HG02763 (cell line): ENCODE data around the gene ZNF568.

Experiments used
- ATAC-seq: cut with Tn5 transposase; IDR thresholded peaks from one replicate; pipeline ENCODE4 v1.9.1; 2021; ENCODE audit warnings: mild to moderate bottlenecking, moderate library complexity; ENCODE audit not compliant: unreplicated experiment

The ZNF568 gene

GRCh38 chr19:36915992-36916830, at the start of gene ZNF568, which contains the start of gene ZNF829:
Gene ZNF568 (plus strand): TSS chr19:36916332. CDS start chr19:36922771, 6,439 bp downstream.
Gene ZNF829 (minus strand): TSS chr19:36916291. CDS start chr19:36915167, 1,124 bp downstream.
- ATAC-seq: peak; percentile 88

- no peak for ATAC-seq
Measured at GRCh38 chr19:36876993-36877938, 38.9 kb upstream of the ZNF568 start.

GRCh38 chr19:36891768-36892357, 24.3 kb upstream of the ZNF568 start:
- ATAC-seq: no peak

- ATAC-seq: no peak
Measured at GRCh38 chr19:36894849-36895383, 21.2 kb upstream of the ZNF568 start.

- ATAC-seq: no peak
Measured at GRCh38 chr19:36898422-36898821, 17.7 kb upstream of the ZNF568 start.

- ATAC-seq: no peak
Measured at GRCh38 chr19:36916991-36917390, 859 bp downstream of the ZNF568 start.

GRCh38 chr19:36918090-36918489, 2.0 kb downstream of the ZNF568 start:
- ATAC-seq: no peak

GRCh38 chr19:36931684-36932083, 15.6 kb downstream of the ZNF568 start:
- no peak for ATAC-seq

GRCh38 chr19:36939153-36939552, 23.0 kb downstream of the ZNF568 start:
- ATAC-seq: no peak

GRCh38 chr19:36950335-36951119, 34.4 kb downstream of the ZNF568 start:
- ATAC-seq: no peak

- ATAC-seq: no peak
Measured at GRCh38 chr19:36962346-36962745, 46.2 kb downstream of the ZNF568 start.

- ATAC-seq: no peak
Measured at GRCh38 chr19:36963280-36963679, 47.1 kb downstream of the ZNF568 start.

- ATAC-seq: no peak
Measured at GRCh38 chr19:36972571-36972970, 56.4 kb downstream of the ZNF568 start.

- peak; percentile 73 for ATAC-seq
Measured at GRCh38 chr19:36973021-36973843, 57.1 kb downstream of the ZNF568 start.

GRCh38 chr19:36973844-36974195, 57.7 kb downstream of the ZNF568 start:
- ATAC-seq: no peak

- no peak for ATAC-seq
Measured at GRCh38 chr19:36986131-36986530, 70.0 kb downstream of the ZNF568 start.

GRCh38 chr19:36986601-36987000, 70.5 kb downstream of the ZNF568 start:
- no peak for ATAC-seq

- ATAC-seq: no peak
Measured at GRCh38 chr19:36987091-36987490, 71.0 kb downstream of the ZNF568 start.

- ATAC-seq: no peak
Measured at GRCh38 chr19:36997152-36997842, 81.2 kb downstream of the ZNF568 start.
